ENCODE measurements around the gene CHRM4. TPM values are rescaled to one million over a fixed set of nuclear protein-coding genes. Genes with fewer than 3 reads are reported as not detected.

The CHRM4 gene
- total RNA-seq, 2 experiments from 2014 or later, result 0.09 TPM; not detected in 1

- Histone ChIP-seq H3K4me3 (ENCODE audit: low read depth, low read length, poor library complexity, severe bottlenecking) (no peak overlapping the region), H3K9me3 (ENCODE audit: low read length) (no peaks in the 10 kb centered on the region), H3K79me2 (ENCODE audit: insufficient read depth, low read depth, low read length) (no peaks in the 10 kb centered on the region), H2AFZ (ENCODE audit: low read length) (no peak overlapping the region), H3K27ac (ENCODE audit: low read depth, low read length, poor library complexity, severe bottlenecking) (no peak overlapping the region), H3K36me3 (ENCODE audit: insufficient read depth, low read length) (peaks cover 52% of the 10 kb centered on the region), H4K20me1 (ENCODE audit: insufficient read depth, low read length) (no peaks in the 10 kb centered on the region), H3K4me2 (ENCODE audit: low read length) (no peak overlapping the region), H3K9me2 (ENCODE audit: insufficient read depth, low read length) (no peaks in the 10 kb centered on the region), H3K4me1 (ENCODE audit: insufficient read depth, low read length, poor library complexity, severe bottlenecking) (no peaks in the 10 kb centered on the region)
- TF ChIP-seq EZH2phosphoT487 (IDR thresholded peaks at IDR 0.05; ENCODE audit: borderline replicate concordance, low read depth, low read length) (no peak), CTCF (conservative IDR thresholded peaks at IDR 0.05; ENCODE audit: low read length) (peak; percentile 59)
- ChIA-PET CTCF (ENCODE audit: unreplicated experiment) (no interaction called here), POLR2A (no interaction called here)
- no peak for DNase-seq (ENCODE audit: low spot score)
- intact Hi-C loops (cut with micrococcal nuclease; ENCODE audit: unreplicated experiment), result no loop called here
- BruUV-seq (replicated peaks), result no TSS peak
These were observed 18.4 kb upstream of the CHRM4 start for GRCh38 chr11:46410021-46410420.

- ChIA-PET POLR2A (no interaction called here), CTCF (ENCODE audit: unreplicated experiment) (no interaction called here)
- no peak overlapping the region for H2AFZ ChIP-seq (ENCODE audit: low read length)
- no peak overlapping the region for H3K4me2 ChIP-seq (ENCODE audit: low read length)
- no peak overlapping the region for H3K27ac ChIP-seq (ENCODE audit: low read depth, low read length, poor library complexity, severe bottlenecking)
- H3K4me3 ChIP-seq (ENCODE audit: low read depth, low read length, poor library complexity, severe bottlenecking), result no peak overlapping the region
- peaks cover 48% of the 10 kb centered on the region for H3K36me3 ChIP-seq (ENCODE audit: insufficient read depth, low read length)
- no peaks in the 10 kb centered on the region for H3K4me1 ChIP-seq (ENCODE audit: insufficient read depth, low read length, poor library complexity, severe bottlenecking)
- no TSS peak for BruUV-seq (replicated peaks)
- DNase-seq (ENCODE audit: low spot score), result no peak
- no peaks in the 10 kb centered on the region for H3K9me2 ChIP-seq (ENCODE audit: insufficient read depth, low read length)
- TF ChIP-seq EZH2phosphoT487 (IDR thresholded peaks at IDR 0.05; ENCODE audit: borderline replicate concordance, low read depth, low read length) (no peak), CTCF (conservative IDR thresholded peaks at IDR 0.05; ENCODE audit: low read length) (no peak)
- H3K9me3 ChIP-seq (ENCODE audit: low read length), result no peaks in the 10 kb centered on the region
- intact Hi-C loops (cut with micrococcal nuclease; ENCODE audit: unreplicated experiment), result no loop called here
- H3K79me2 ChIP-seq (ENCODE audit: insufficient read depth, low read depth, low read length), result no peaks in the 10 kb centered on the region
- no peaks in the 10 kb centered on the region for H4K20me1 ChIP-seq (ENCODE audit: insufficient read depth, low read length)
These were observed 16.9 kb upstream of the CHRM4 start for GRCh38 chr11:46408407-46408986.

- CTCF ChIA-PET (ENCODE audit: unreplicated experiment), result no interaction called here
These were observed 16.1 kb upstream of the CHRM4 start for GRCh38 chr11:46407635-46408034.

More at GRCh38 chr11:46407635-46408034, 16.1 kb upstream of the CHRM4 start:
- peaks cover 52% of the 10 kb centered on the region for H3K36me3 ChIP-seq (ENCODE audit: insufficient read depth, low read length)
- H3K4me1 ChIP-seq (ENCODE audit: insufficient read depth, low read length, poor library complexity, severe bottlenecking), result no peaks in the 10 kb centered on the region
- no TSS peak for BruUV-seq (replicated peaks)
- intact Hi-C loops (cut with micrococcal nuclease; ENCODE audit: unreplicated experiment), result no loop called here
- H4K20me1 ChIP-seq (ENCODE audit: insufficient read depth, low read length), result no peaks in the 10 kb centered on the region
- H3K9me2 ChIP-seq (ENCODE audit: insufficient read depth, low read length), result no peaks in the 10 kb centered on the region
- H2AFZ ChIP-seq (ENCODE audit: low read length), result no peak overlapping the region
- H3K4me2 ChIP-seq (ENCODE audit: low read length), result no peak overlapping the region
- DNase-seq (ENCODE audit: low spot score), result no peak
- H3K79me2 ChIP-seq (ENCODE audit: insufficient read depth, low read depth, low read length), result no peaks in the 10 kb centered on the region
- POLR2A ChIA-PET, result no interaction called here
- no peak overlapping the region for H3K4me3 ChIP-seq (ENCODE audit: low read depth, low read length, poor library complexity, severe bottlenecking)
- no peak overlapping the region for H3K27ac ChIP-seq (ENCODE audit: low read depth, low read length, poor library complexity, severe bottlenecking)
- H3K9me3 ChIP-seq (ENCODE audit: low read length), result no peaks in the 10 kb centered on the region
- TF ChIP-seq EZH2phosphoT487 (IDR thresholded peaks at IDR 0.05; ENCODE audit: borderline replicate concordance, low read depth, low read length), result no peak
- no peak for TF ChIP-seq CTCF (conservative IDR thresholded peaks at IDR 0.05; ENCODE audit: low read length)
